Measurements from ENCODE around the gene EPS8L2.
"Not testable (repeated sequence)": the region's sequence is repeated elsewhere in the genome, so short reads cannot be mapped to it uniquely, and the experiment has no call there.

Gene EPS8L2

GRCh38 chr11:705646-706438, at the start of gene EPS8L2:
Gene EPS8L2, plus strand, starts transcription at chr11:706231. Its CDS starts 3,177 bp downstream, at chr11:709408.
- no peak for DNase-seq

GRCh38 chr11:656426-656825, 49.6 kb upstream of the EPS8L2 start:
- no peak for DNase-seq

GRCh38 chr11:656866-657265, 49.2 kb upstream of the EPS8L2 start:
- no peak for DNase-seq

- DNase-seq: no peak
Measured at GRCh38 chr11:657691-658126, 48.3 kb upstream of the EPS8L2 start.

- no peak for DNase-seq
Measured at GRCh38 chr11:659532-660085, 46.4 kb upstream of the EPS8L2 start.

GRCh38 chr11:660281-660680, 45.8 kb upstream of the EPS8L2 start:
- DNase-seq: no peak

GRCh38 chr11:660681-661444, 45.2 kb upstream of the EPS8L2 start:
- DNase-seq: no peak

- DNase-seq: no peak
Measured at GRCh38 chr11:662689-663274, 43.2 kb upstream of the EPS8L2 start.

- DNase-seq: no peak
Measured at GRCh38 chr11:665062-665703, 40.8 kb upstream of the EPS8L2 start.

GRCh38 chr11:665704-666281, 40.2 kb upstream of the EPS8L2 start:
- no peak for DNase-seq

GRCh38 chr11:673866-674265, 32.2 kb upstream of the EPS8L2 start:
- DNase-seq: no peak

- DNase-seq: no peak
Measured at GRCh38 chr11:674406-674805, 31.6 kb upstream of the EPS8L2 start.

- no peak for DNase-seq
Measured at GRCh38 chr11:678297-678696, 27.7 kb upstream of the EPS8L2 start.

GRCh38 chr11:679271-680207, 26.5 kb upstream of the EPS8L2 start:
- DNase-seq: no peak

- no peak for DNase-seq
Measured at GRCh38 chr11:680476-680875, 25.6 kb upstream of the EPS8L2 start.

GRCh38 chr11:680970-681369, 25.1 kb upstream of the EPS8L2 start:
- DNase-seq: no peak

GRCh38 chr11:686451-687243, 19.4 kb upstream of the EPS8L2 start:
- DNase-seq: no peak

- no peak for DNase-seq
Measured at GRCh38 chr11:687751-688150, 18.3 kb upstream of the EPS8L2 start.

- no peak for DNase-seq
Measured at GRCh38 chr11:688681-689080, 17.4 kb upstream of the EPS8L2 start.

GRCh38 chr11:689625-690024, 16.4 kb upstream of the EPS8L2 start:
- no peak for DNase-seq

GRCh38 chr11:690244-690643, 15.8 kb upstream of the EPS8L2 start:
- not testable (repeated sequence) for DNase-seq
